Activated CD8-positive, alpha-beta memory T cell treated with anti-CD3 and anti-CD28 coated beads, Interleukin-2, amount 10 ng/mL, durations not matched to agents 7 days and 5 days (primary cell): Measurements from ENCODE around the gene ITPR3. TPM values are rescaled to one million over a fixed set of nuclear protein-coding genes. Genes with fewer than 3 reads are reported as not detected.
"Not testable (repeated sequence)": the region's sequence is repeated elsewhere in the genome, so short reads cannot be mapped to it uniquely, and the experiment has no call there.

Source experiments
- ATAC-seq: fragments of 150-1000 bp; cut with Tn5 transposase; one replicate; pipeline ENCODE4 v1.10.0; 2021; ENCODE audit warnings: moderate library complexity
- CTCF ChIA-PET: fragments of 350-600 bp; sonication (Branson Sonifier 250); formaldehyde crosslinking; loops from one replicate; lab custom pipeline; 2021; ENCODE audit warnings: antibody characterized with exemption; lab: Charles Lee
- DNase-seq: peaks from one replicate; pipeline ENCODE4 v3.0.0-alpha.2; 2020
- H3K27ac Mint-ChIP-seq: one replicate; pipeline ENCODE4 v1.8.0; 2021; ENCODE audit warnings: mild to moderate bottlenecking, mixed read lengths
- H3K27me3 Mint-ChIP-seq: one replicate; pipeline ENCODE4 v1.8.0; 2021; ENCODE audit warnings: mixed read lengths
- H3K36me3 Mint-ChIP-seq: one replicate; pipeline ENCODE4 v1.8.0; 2021; ENCODE audit warnings: mild to moderate bottlenecking, mixed read lengths
- H3K4me1 Mint-ChIP-seq: one replicate; pipeline ENCODE4 v1.8.0; 2021; ENCODE audit warnings: mixed read lengths
- H3K4me3 Mint-ChIP-seq: one replicate; pipeline ENCODE4 v1.8.0; 2021; ENCODE audit warnings: mild to moderate bottlenecking, moderate library complexity, mixed read lengths
- H3K9me3 Mint-ChIP-seq: one replicate; pipeline ENCODE4 v1.8.0; 2022; ENCODE audit warnings: low read depth, mixed read lengths
- total RNA-seq, 2 experiments: library from RNA; stranded (reverse); gene quantifications; one replicate each; pipeline ENCODE4 v1.2.3, GENCODE V29; 2021

ITPR3 gene
- total RNA-seq, 2 experiments from 2014 or later = 44.9 to 71.3 TPM

DNA sequence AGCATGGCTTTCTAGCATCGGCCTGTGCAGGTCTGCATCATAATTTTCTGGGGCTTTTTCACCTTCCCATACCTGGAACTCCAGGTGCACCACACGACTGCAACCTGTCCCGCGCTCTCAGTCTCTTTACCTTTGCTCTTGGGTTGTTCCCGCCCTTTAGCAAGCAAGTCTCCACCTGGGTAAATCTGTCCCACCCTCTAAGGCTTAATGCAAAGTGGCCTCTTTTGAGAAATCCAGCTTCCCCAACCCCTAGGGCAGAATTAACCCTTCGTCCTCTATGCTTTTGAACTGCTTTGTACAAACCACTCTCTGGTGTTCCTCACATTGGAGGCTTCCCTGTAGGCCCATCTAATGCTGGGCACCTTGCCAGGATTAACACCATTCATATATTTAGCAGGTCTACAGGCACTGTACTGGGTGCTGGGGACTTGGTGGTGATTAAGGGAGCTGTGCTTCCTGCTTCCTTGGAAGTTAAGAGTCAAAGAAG, 2.8 kb downstream of the ITPR3 start:
- Mint-ChIP-seq H3K36me3 (peaks cover 19% of the 10 kb centered on the region), H3K4me1 (peaks cover 54% of the 10 kb centered on the region), H3K27ac (peak overlapping the region; percentile 47), H3K27me3 (no peaks in the 10 kb centered on the region), H3K4me3 (peak overlapping the region; percentile 7), H3K9me3 (no peaks in the 10 kb centered on the region)
- DNase-seq (no peak), ATAC-seq (no peak)
- CTCF ChIA-PET = interaction anchor here (0.7 kb wide), 1 partner anchor 326 kb away, joined by 3 read pairs; no protein-coding TSS in a partner anchor

DNA sequence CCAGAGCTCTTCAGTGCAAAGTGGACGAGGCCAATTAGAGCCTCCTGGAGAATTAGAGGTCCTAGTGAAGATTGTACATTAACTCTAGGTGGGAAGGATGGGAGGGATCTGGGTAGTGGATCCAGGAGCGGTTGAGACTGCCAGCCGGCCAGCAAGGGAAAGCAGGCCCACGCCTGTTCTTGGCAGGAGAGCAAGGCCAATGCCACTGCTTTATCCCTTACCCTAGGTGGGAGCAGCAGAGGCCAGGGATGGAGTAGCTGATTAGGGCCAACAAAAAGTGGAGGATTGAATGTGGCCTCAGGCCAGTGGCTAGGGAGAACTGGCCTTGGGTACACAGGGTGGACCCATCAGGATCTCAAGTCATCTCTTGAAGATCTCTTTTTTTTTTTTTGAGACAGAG, 3.7 kb downstream of the ITPR3 start:
- H3K4me1 Mint-ChIP-seq = peaks cover 45% of the 10 kb centered on the region
- CTCF ChIA-PET = no interaction called here
- DNase-seq (no peak), ATAC-seq (no peak)
- no peaks in the 10 kb centered on the region for H3K27me3 Mint-ChIP-seq
- H3K36me3 Mint-ChIP-seq = peaks cover 19% of the 10 kb centered on the region
- no peak overlapping the region for H3K4me3 Mint-ChIP-seq
- H3K9me3 Mint-ChIP-seq = no peaks in the 10 kb centered on the region
- no peak overlapping the region for H3K27ac Mint-ChIP-seq

DNA sequence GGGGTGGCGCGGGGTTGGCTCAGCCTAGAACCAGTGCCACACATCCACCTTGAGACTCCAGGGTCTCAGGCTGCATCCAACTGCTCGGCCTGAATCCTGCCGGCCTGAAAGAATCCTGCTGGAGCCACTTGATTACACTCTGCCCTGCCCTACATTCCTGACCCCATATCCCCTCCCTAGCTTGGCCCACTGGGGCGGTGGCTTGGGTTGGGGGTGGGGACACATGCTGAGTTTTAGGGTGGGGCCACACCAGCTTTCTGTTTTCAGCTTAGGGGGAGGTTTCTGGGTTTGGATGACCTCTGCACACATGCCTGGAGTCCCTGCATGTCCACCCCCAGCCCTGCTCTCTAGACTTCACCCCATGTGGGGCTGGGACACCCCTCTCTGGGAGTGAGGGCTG, 6.8 kb downstream of the ITPR3 start:
- CTCF ChIA-PET = no interaction called here

DNA sequence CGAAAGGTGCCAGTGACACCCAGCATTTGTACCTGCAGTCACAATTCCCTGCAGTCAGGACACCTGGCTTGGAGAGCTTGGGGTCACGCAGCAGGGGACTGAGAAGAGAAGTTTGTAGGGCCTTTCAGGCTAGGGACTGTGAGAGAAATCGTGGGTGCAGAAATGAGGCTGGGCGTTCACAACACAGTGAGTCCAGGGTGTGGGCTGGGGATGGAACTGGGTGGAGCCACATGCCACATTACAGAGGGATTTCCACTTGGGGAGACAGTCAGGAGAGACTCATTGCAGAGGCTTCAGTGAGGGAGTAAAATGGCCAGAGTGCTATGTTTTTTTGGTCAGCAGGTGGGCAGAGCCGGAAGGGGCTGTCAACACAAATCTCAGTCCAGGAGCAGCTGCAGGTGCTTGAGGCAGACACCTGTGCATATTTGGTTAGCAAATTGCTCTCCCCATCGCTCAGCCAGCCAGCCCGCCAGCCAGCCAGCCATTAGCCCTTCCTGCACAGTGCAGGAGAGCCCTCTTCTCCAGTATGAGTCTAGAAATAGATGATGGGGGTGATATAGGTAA, 7.4 kb downstream of the ITPR3 start:
- no peak overlapping the region for H3K27ac Mint-ChIP-seq
- no peaks in the 10 kb centered on the region for H3K27me3 Mint-ChIP-seq
- H3K36me3 Mint-ChIP-seq = peaks cover 15% of the 10 kb centered on the region
- CTCF ChIA-PET = no interaction called here
- peaks cover 42% of the 10 kb centered on the region for H3K4me1 Mint-ChIP-seq
- no peaks in the 10 kb centered on the region for H3K9me3 Mint-ChIP-seq
- H3K4me3 Mint-ChIP-seq = no peak overlapping the region
- no peak for DNase-seq
- ATAC-seq = no peak

More for the DNA sequence above, 6.8 kb downstream of the ITPR3 start:
- no peak overlapping the region for H3K27ac Mint-ChIP-seq
- no peak for ATAC-seq
- no peak overlapping the region for H3K4me3 Mint-ChIP-seq
- peaks cover 43% of the 10 kb centered on the region for H3K4me1 Mint-ChIP-seq
- DNase-seq = no peak
- peaks cover 19% of the 10 kb centered on the region for H3K36me3 Mint-ChIP-seq
- no peaks in the 10 kb centered on the region for H3K27me3 Mint-ChIP-seq
- no peaks in the 10 kb centered on the region for H3K9me3 Mint-ChIP-seq

DNA sequence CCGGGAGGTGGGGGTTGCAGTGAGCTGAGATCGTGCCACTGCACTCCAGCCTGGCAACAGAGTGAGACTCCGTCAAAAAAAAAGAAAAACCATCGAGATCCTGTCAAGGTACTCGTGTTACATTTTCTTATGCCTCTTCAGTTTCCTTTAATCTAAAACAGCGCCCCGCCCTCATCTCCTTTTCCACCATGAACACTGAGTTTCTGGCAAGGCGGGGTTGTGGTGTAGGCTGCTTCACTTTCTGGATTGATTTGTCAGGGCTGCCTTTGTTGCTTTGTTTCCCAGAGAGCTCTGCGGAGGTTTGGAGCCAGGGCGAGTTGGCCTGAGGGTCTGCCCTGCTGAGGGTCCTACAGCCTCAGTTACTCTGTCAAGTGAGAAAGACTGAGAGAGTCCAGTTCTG, 8.9 kb downstream of the ITPR3 start:
- Mint-ChIP-seq H3K4me3 (no peak overlapping the region), H3K4me1 (peaks cover 39% of the 10 kb centered on the region), H3K9me3 (no peaks in the 10 kb centered on the region), H3K36me3 (peaks cover 3% of the 10 kb centered on the region), H3K27ac (peak overlapping the region; percentile 24), H3K27me3 (no peaks in the 10 kb centered on the region)
- CTCF ChIA-PET = interaction anchor here (1.1 kb wide), 1 partner anchor 68 kb away, joined by 3 read pairs; no protein-coding TSS in a partner anchor
- DNase-seq = no peak
- ATAC-seq = no peak

- not testable (repeated sequence) for H3K9me3 Mint-ChIP-seq, H3K4me3 Mint-ChIP-seq, ATAC-seq, H3K36me3 Mint-ChIP-seq, DNase-seq, H3K27me3 Mint-ChIP-seq, H3K27ac Mint-ChIP-seq
- H3K4me1 Mint-ChIP-seq = peaks cover 45% of the 10 kb centered on the region
- CTCF ChIA-PET = interaction anchor here (0.8 to 3.1 kb wide), 3 partner anchors 10 to 79 kb away, joined by 3 to 16 read pairs (median 5); partner anchors contain the start of genes ITPR3 and UQCC2
Measured at GRCh38 chr6:33631521-33631920, 10.4 kb downstream of the ITPR3 start.

- Mint-ChIP-seq H3K4me3 (no peak overlapping the region), H3K36me3 (peaks cover 5% of the 10 kb centered on the region), H3K27ac (no peak overlapping the region), H3K4me1 (peaks cover 48% of the 10 kb centered on the region), H3K9me3 (no peaks in the 10 kb centered on the region), H3K27me3 (no peaks in the 10 kb centered on the region)
- no peak for ATAC-seq
- DNase-seq = no peak
- CTCF ChIA-PET = interaction anchor here (0.8 to 3.1 kb wide), 6 partner anchors 10 to 79 kb away, joined by 3 to 16 read pairs (median 6); partner anchors contain the start of genes ITPR3 and UQCC2
Measured at GRCh38 chr6:33631971-33632557, 10.9 kb downstream of the ITPR3 start.

- Mint-ChIP-seq H3K9me3 (no peaks in the 10 kb centered on the region), H3K27me3 (no peaks in the 10 kb centered on the region), H3K4me1 (peaks cover 51% of the 10 kb centered on the region), H3K27ac (no peak overlapping the region), H3K4me3 (peak overlapping the region; percentile 55), H3K36me3 (peaks cover 5% of the 10 kb centered on the region)
- ATAC-seq (peak; percentile 54), DNase-seq (peak; percentile 72)
- CTCF ChIA-PET = interaction anchor here (1.0 to 3.1 kb wide), 5 partner anchors 11 to 68 kb away, joined by 3 to 16 read pairs (median 6); partner anchors contain the start of gene ITPR3
Measured at GRCh38 chr6:33632558-33633039, 11.5 kb downstream of the ITPR3 start.

GRCh38 chr6:33633084-33633461, 12.0 kb downstream of the ITPR3 start:
- CTCF ChIA-PET = interaction anchor here (1.5 to 3.1 kb wide), 3 partner anchors 11 to 67 kb away, joined by 6 to 16 read pairs (median 7); partner anchors contain the start of gene ITPR3
- Mint-ChIP-seq H3K9me3 (no peaks in the 10 kb centered on the region), H3K27ac (no peak overlapping the region), H3K4me3 (peak overlapping the region; percentile 55), H3K27me3 (no peaks in the 10 kb centered on the region), H3K4me1 (peaks cover 53% of the 10 kb centered on the region), H3K36me3 (peaks cover 5% of the 10 kb centered on the region)
- peak; percentile 18 for ATAC-seq
- no peak for DNase-seq

GRCh38 chr6:33633462-33634158, 12.5 kb downstream of the ITPR3 start:
- H3K4me3 Mint-ChIP-seq = peak overlapping the region; percentile 71
- peaks cover 5% of the 10 kb centered on the region for H3K36me3 Mint-ChIP-seq
- no peaks in the 10 kb centered on the region for H3K9me3 Mint-ChIP-seq
- H3K27me3 Mint-ChIP-seq = no peaks in the 10 kb centered on the region
- peaks cover 55% of the 10 kb centered on the region for H3K4me1 Mint-ChIP-seq
- CTCF ChIA-PET = interaction anchor here (1.3 to 3.1 kb wide), 6 partner anchors 12 to 67 kb away, joined by 3 to 16 read pairs (median 6); partner anchors contain the start of gene ITPR3
- DNase-seq (peak; percentile 61), ATAC-seq (peak; percentile 87)
- H3K27ac Mint-ChIP-seq = peak overlapping the region; percentile 11

GRCh38 chr6:33634161-33634727, 13.1 kb downstream of the ITPR3 start:
- CTCF ChIA-PET = interaction anchor here (1.3 to 3.1 kb wide), 4 partner anchors 12 to 48 kb away, joined by 3 to 16 read pairs (median 4); partner anchors contain the start of gene ITPR3
- H3K4me1 Mint-ChIP-seq = peaks cover 55% of the 10 kb centered on the region
- peak overlapping the region; percentile 71 for H3K4me3 Mint-ChIP-seq
- peak overlapping the region; percentile 11 for H3K27ac Mint-ChIP-seq
- DNase-seq (no peak), ATAC-seq (no peak)
- peaks cover 3% of the 10 kb centered on the region for H3K36me3 Mint-ChIP-seq
- no peaks in the 10 kb centered on the region for H3K9me3 Mint-ChIP-seq
- H3K27me3 Mint-ChIP-seq = no peaks in the 10 kb centered on the region

DNA sequence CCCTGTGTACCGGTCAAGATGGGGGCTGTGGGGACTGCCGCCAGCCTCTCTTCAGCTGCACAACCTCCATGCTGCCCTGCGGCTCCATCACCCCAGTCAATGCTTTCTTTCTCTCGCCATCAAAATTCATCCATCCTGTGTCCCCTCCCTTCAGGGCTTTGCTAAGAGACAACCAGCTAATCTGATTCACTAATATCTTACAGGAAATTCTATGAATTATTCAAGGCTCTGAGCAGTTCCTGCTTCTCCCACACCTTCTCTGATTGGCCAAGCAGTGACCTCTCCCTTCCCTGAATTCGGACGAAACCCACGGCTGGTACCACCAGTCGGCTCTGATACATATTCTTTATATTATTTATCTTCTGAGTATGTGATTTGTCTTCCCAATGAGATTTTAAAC, 13.8 kb downstream of the ITPR3 start:
- CTCF ChIA-PET = no interaction called here
- DNase-seq (no peak), ATAC-seq (no peak)
- Mint-ChIP-seq H3K27ac (no peak overlapping the region), H3K36me3 (peaks cover 3% of the 10 kb centered on the region), H3K27me3 (no peaks in the 10 kb centered on the region), H3K4me3 (peak overlapping the region; percentile 10), H3K4me1 (peaks cover 55% of the 10 kb centered on the region), H3K9me3 (no peaks in the 10 kb centered on the region)

DNA sequence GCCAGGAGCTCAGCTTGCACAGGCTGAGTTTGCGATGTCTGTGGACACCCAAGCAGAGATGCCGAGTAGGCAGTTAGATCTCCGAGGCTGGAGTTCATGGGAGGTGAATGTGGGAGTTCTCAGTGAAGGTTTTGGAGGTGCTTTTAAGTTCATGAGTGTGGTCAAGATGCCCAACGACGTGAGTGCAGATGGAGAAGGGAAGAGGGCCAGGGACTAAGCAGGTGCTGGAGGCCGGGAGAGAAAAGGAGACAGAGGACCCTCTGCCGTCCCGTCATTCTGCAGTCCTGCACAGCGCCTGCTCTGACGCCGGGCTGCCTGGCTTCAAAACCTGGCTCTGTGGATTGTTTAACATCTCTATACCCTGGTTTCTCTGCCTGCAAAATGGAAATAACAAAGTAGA, 15.5 kb downstream of the ITPR3 start:
- H3K27me3 Mint-ChIP-seq = no peaks in the 10 kb centered on the region
- no peaks in the 10 kb centered on the region for H3K9me3 Mint-ChIP-seq
- no peak overlapping the region for H3K27ac Mint-ChIP-seq
- ATAC-seq (no peak), DNase-seq (no peak)
- H3K36me3 Mint-ChIP-seq = peaks cover 3% of the 10 kb centered on the region
- CTCF ChIA-PET = interaction anchor here (0.7 kb wide), 1 partner anchor 47 kb away, joined by 3 read pairs; no protein-coding TSS in a partner anchor
- no peak overlapping the region for H3K4me3 Mint-ChIP-seq
- H3K4me1 Mint-ChIP-seq = peaks cover 52% of the 10 kb centered on the region
